Stimulated activated CD4-positive, alpha-beta T cell treated with anti-CD3 and anti-CD28 coated beads, Interleukin-4, amount 100 ng/mL, for 48 hours (primary cell): Measurements from ENCODE around the gene ABLIM3.

Experiments
- DNase-seq, 2 donors: peaks; one replicate each; pipeline ENCODE4 v3.0.0-alpha.2; 2020; ENCODE audit warnings: low read depth in 2 of 2

Gene ABLIM3

GRCh38 chr5:149141224-149141956 lies at the start of gene ABLIM3:
Gene ABLIM3 (plus strand): TSS chr5:149141493. CDS start chr5:149142096, 603 bp downstream.
- DNase-seq, result peak; percentile 48 to 68

GRCh38 chr5:149093625-149094024 lies 47.7 kb upstream of the ABLIM3 start:
- no peak for DNase-seq

GRCh38 chr5:149094996-149095395 lies 46.3 kb upstream of the ABLIM3 start:
- no peak for DNase-seq

GRCh38 chr5:149099920-149100319 lies 41.4 kb upstream of the ABLIM3 start:
- DNase-seq, result no peak

GRCh38 chr5:149100331-149100730 lies 41.0 kb upstream of the ABLIM3 start:
- DNase-seq, result no peak

GRCh38 chr5:149108651-149109280 lies 32.5 kb upstream of the ABLIM3 start:
- no peak for DNase-seq

DNA sequence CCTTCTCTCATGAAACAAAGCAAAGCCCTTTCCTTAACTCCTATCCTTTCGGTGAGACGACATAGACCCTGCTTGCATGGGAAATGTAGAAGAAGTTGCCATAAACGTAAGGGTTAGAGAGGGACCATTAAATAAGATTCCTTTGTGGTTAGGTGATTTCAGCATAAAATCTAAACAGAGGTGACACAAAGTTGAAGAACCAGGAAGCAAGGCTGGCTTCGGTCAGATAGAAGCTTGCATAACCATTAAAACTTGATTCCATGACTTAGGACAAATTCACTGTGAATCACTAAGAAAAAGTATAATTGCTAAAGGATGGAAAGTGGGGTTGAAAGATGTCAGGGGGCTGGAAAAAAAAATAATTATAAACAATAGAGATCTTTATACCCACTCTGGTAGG lies 30.9 kb upstream of the ABLIM3 start:
- DNase-seq, result no peak

GRCh38 chr5:149113669-149114068 lies 27.6 kb upstream of the ABLIM3 start:
- DNase-seq, result no peak

- peak; percentile 6 to 26 for DNase-seq
Observed at GRCh38 chr5:149114403-149115312, 26.6 kb upstream of the ABLIM3 start.

- no peak for DNase-seq
Observed at GRCh38 chr5:149117970-149118369, 23.3 kb upstream of the ABLIM3 start.

DNA sequence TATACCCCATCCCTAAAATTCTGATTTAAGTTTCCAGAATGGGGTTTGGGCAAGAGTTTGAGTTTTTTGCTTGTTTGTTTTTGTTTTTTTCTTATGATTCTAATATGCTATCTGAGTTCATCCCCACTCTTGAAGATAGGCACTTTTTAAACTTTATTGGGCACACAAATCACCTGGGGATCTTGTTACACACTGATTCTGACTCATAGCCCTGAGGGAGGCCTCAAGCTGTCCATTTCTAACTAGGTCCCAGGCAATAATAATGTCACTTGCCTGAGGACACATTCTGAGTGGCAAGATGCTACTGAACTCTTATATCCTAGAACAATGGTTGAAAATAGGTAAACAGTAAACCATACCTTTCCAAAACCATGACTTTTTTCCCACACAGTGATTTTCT lies 22.8 kb upstream of the ABLIM3 start:
- DNase-seq, result no peak

- no peak for DNase-seq
Observed at GRCh38 chr5:149121145-149121544, 20.1 kb upstream of the ABLIM3 start.

DNA sequence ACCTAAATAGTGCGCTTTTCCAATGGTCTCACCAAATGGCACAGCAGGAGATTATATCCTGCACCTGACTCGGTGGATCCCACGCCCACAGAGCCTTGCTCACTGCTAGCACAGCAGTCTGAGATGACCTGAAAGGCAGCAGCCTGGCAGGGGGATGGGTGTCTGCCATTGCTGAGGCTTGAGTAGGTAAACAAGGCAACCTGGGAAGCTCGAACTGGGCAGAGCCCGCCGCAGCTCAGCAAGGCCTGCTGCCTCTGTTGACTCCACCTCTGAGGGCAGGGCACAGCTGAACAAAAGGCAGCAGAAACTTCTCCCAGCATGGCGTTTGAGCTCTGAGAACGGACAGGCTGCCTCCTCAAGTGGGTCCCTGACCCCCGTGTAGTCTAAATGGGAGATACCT lies 18.1 kb upstream of the ABLIM3 start:
- no peak for DNase-seq

DNA sequence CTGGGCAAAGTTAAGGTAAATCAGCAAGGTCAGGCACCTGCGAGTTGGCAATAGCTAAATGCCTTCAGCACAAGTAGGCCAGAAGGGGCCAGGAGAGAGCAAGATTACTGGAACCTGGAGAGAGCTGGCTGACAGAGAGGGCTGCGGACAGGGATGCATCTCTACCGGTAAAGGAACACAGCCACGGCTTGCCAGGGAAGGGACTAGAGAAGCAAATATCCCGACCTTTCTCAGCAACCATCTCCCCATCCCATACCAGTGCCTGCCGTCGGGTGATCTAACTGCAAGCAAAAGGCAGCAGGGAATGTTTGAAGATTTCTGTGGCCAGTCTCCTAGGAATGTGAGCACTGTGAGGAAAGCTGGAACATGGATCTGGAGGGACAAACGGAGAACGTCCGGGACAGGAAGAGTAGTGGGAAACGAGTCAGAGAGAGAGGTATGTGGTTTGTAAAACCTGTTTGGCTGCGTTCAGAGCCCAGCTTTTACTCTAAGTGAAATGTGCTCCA lies 15.9 kb upstream of the ABLIM3 start:
- DNase-seq, result no peak

- DNase-seq, result no peak
Observed at GRCh38 chr5:149126906-149127305, 14.4 kb upstream of the ABLIM3 start.

DNA sequence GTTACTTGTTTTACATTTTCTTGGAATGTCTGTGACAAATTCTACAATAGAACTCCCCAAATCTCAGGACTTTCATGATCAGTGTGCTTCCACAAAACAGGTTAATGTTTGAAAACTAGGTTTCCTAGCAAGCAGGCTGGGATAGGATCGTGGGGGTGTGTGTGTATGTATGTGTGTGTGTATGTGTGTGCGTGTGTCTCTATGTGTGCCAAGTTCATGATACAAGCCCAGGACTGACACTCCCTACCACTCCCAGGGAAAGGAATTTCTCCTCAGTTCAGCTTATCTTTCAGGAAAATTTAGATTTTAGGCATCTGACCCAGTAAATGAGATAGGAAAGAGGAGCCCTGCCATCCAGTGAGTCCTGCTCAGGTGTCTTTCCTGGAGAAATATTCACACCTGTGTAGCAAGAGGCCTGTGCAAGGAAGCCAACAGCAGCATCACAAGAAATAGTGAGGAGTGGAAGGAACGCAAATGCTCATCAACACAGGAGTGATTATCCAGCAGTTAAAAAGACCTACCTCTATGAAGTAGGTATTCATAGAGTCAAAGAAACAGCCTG lies 13.8 kb upstream of the ABLIM3 start:
- no peak for DNase-seq

DNA sequence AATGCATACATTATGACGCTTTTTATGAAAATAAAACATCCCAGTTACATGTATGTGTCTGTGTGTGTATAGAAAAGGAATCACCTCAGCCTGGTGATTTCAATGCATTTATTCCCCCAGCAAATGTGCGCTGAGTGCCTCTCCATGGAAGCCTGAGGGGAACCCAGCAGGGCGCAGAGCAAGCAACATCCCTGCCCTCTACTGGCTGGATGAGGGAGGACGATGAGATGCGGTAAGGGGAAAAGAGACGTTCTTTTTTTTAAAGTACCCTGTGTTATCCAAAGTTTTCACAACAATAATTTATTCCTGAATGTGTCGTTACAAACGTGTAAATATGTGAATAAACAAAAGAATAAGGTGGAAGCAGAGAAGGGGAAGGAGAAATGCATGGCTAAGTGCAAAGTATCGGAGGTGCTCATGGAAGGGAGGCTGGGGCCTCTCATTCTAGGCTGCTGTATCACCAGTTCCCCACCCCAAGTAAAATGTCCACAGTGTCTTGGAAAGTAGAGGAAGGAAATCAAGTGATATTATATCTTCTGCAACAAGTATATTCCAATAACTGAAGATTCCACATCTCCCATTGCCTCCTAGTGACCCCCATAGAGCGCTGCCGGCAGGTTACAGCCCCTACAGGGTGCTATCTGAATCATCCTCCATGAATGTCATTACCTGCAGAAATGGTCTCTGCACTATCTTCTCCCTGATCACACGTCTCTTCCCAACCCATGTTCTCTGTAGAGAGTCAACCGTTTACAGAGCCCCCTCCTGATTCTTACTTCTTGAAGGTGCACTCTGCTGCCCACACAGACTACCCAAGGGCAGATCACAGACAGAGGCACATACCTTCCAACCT lies 13.0 kb upstream of the ABLIM3 start:
- DNase-seq, result no peak

- no peak for DNase-seq
Observed at GRCh38 chr5:149129181-149129580, 12.1 kb upstream of the ABLIM3 start.

DNA sequence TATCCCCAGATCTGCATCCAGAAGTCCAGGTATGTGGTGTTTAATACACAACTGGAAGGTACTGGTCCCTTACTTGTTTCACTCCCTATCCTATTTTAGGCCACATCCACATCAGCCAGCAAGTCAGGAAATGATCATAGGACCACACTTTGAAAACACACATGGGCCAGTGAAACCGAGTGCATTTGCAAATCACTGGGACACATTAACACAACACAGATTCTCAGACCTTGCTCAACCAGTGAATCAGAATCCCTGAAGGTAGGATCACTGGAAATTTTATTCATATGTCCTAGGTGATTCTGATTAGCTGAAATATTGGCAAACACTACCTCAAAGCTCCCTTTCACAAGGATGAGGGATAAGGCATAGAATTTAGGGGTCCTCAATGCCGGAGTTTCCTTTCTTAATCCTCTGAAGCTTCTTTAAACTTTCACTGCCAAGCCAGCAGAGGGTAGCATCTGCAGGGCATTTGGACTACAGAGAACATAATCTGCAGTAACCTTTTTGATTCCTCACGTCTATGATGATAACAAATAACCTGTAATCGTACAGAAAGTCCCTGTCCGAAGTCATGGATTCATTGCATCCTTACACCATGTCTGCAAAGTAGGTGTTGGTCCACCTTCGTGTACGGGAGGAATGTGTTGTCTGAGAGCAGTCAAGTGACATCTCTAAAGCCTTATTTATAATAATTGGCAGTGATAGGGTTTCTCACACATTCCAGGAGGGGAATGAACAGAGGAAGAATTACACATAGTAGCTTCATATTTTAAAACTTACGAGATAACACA lies 11.0 kb upstream of the ABLIM3 start:
- DNase-seq, result no peak

GRCh38 chr5:149132474-149132873 lies 8.8 kb upstream of the ABLIM3 start:
- no peak for DNase-seq
